ENCODE data around the gene OCSTAMP. TPM values are rescaled to one million over a fixed set of nuclear protein-coding genes. Genes with fewer than 3 reads are reported as not detected.

Gene OCSTAMP
- total RNA-seq, 1 experiment from 2014 or later: not detected

GRCh38 chr20:46559001-46559400 is 8.5 kb upstream of the OCSTAMP start:
- no peaks in the 10 kb centered on the region for H3K36me3 Mint-ChIP-seq (ENCODE audit: insufficient read depth, unreplicated experiment)
- Histone ChIP-seq H3K4me3 (ENCODE audit: low read depth, low read length) (no peak overlapping the region), H3K4me1 (no peaks in the 10 kb centered on the region), H3K27me3 (replicated peaks; ENCODE audit: control insufficient read depth, insufficient read depth, low read length) (no peaks in the 10 kb centered on the region), H3K9me3 (no peaks in the 10 kb centered on the region), H3K36me3 (ENCODE audit: control insufficient read depth, insufficient read depth, low read length) (no peaks in the 10 kb centered on the region)
- no TSS peak for BruUV-seq (replicated peaks)
- no peak overlapping the region for H3K4me3 Mint-ChIP-seq (ENCODE audit: unreplicated experiment)
- DNase-seq: no peak
- CTCF ChIA-PET: interaction anchor here (0.6 to 0.9 kb wide), 2 partner anchors 9 to 121 kb away, joined by 3 to 6 read pairs; partner anchors contain the start of gene OCSTAMP
- peaks cover 5% of the 10 kb centered on the region for H3K27me3 Mint-ChIP-seq (ENCODE audit: insufficient read depth, unreplicated experiment)
- H3K9me3 Mint-ChIP-seq (ENCODE audit: unreplicated experiment): no peaks in the 10 kb centered on the region
- POLR2A ChIA-PET: no interaction called here
- no peaks in the 10 kb centered on the region for H3K4me1 Mint-ChIP-seq (ENCODE audit: low read depth, unreplicated experiment)
- H3K27ac Mint-ChIP-seq (ENCODE audit: unreplicated experiment): no peak overlapping the region
- intact Hi-C loops (cut with micrococcal nuclease; ENCODE audit: unreplicated experiment): loop anchor here (1.0 kb wide), 1 partner anchor 122 kb away; no protein-coding TSS in a partner anchor
- no peak for TF ChIP-seq CTCF (IDR thresholded peaks at IDR 0.05; ENCODE audit: insufficient read depth in 1 of 2, low read depth in 1 of 2, low read length in 1 of 2, severe bottlenecking in 1 of 2, unreplicated experiment in 1 of 2)

- no peak overlapping the region for H3K27ac Mint-ChIP-seq (ENCODE audit: unreplicated experiment)
- H3K36me3 ChIP-seq (ENCODE audit: control insufficient read depth, insufficient read depth, low read length): no peaks in the 10 kb centered on the region
These were observed 8.1 kb upstream of the OCSTAMP start for GRCh38 chr20:46558511-46558959.

GRCh38 chr20:46557231-46557956 is 6.9 kb upstream of the OCSTAMP start:
- H3K27me3 ChIP-seq (replicated peaks; ENCODE audit: control insufficient read depth, insufficient read depth, low read length): no peaks in the 10 kb centered on the region
- DNase-seq: no peak
- no TSS peak for BruUV-seq (replicated peaks)
- POLR2A ChIA-PET: no interaction called here
- Mint-ChIP-seq H3K27ac (ENCODE audit: unreplicated experiment) (no peak overlapping the region), H3K36me3 (ENCODE audit: insufficient read depth, unreplicated experiment) (no peaks in the 10 kb centered on the region), H3K9me3 (ENCODE audit: unreplicated experiment) (no peaks in the 10 kb centered on the region), H3K4me3 (ENCODE audit: unreplicated experiment) (no peak overlapping the region), H3K4me1 (ENCODE audit: low read depth, unreplicated experiment) (no peaks in the 10 kb centered on the region), H3K27me3 (ENCODE audit: insufficient read depth, unreplicated experiment) (peaks cover 5% of the 10 kb centered on the region)
- no peaks in the 10 kb centered on the region for H3K9me3 ChIP-seq
- H3K36me3 ChIP-seq (ENCODE audit: control insufficient read depth, insufficient read depth, low read length): no peaks in the 10 kb centered on the region
- no peak for TF ChIP-seq CTCF (IDR thresholded peaks at IDR 0.05; ENCODE audit: insufficient read depth in 1 of 2, low read depth in 1 of 2, low read length in 1 of 2, severe bottlenecking in 1 of 2, unreplicated experiment in 1 of 2)
- H3K4me1 ChIP-seq: no peaks in the 10 kb centered on the region
- intact Hi-C loops (cut with micrococcal nuclease; ENCODE audit: unreplicated experiment): no loop called here
- CTCF ChIA-PET: no interaction called here
- no peak overlapping the region for H3K4me3 ChIP-seq (ENCODE audit: low read depth, low read length)

More at GRCh38 chr20:46558511-46558959, 8.1 kb upstream of the OCSTAMP start:
- H3K27me3 ChIP-seq (replicated peaks; ENCODE audit: control insufficient read depth, insufficient read depth, low read length): no peaks in the 10 kb centered on the region
- no peak overlapping the region for H3K4me3 Mint-ChIP-seq (ENCODE audit: unreplicated experiment)
- no peaks in the 10 kb centered on the region for H3K36me3 Mint-ChIP-seq (ENCODE audit: insufficient read depth, unreplicated experiment)
- ChIA-PET POLR2A (no interaction called here), CTCF (no interaction called here)
- DNase-seq: no peak
- no TSS peak for BruUV-seq (replicated peaks)
- no peaks in the 10 kb centered on the region for H3K4me1 ChIP-seq
- TF ChIP-seq CTCF (IDR thresholded peaks at IDR 0.05; ENCODE audit: insufficient read depth in 1 of 2, low read depth in 1 of 2, low read length in 1 of 2, severe bottlenecking in 1 of 2, unreplicated experiment in 1 of 2): no peak
- H3K27me3 Mint-ChIP-seq (ENCODE audit: insufficient read depth, unreplicated experiment): peaks cover 5% of the 10 kb centered on the region
- intact Hi-C loops (cut with micrococcal nuclease; ENCODE audit: unreplicated experiment): no loop called here
- no peak overlapping the region for H3K4me3 ChIP-seq (ENCODE audit: low read depth, low read length)
- H3K9me3 Mint-ChIP-seq (ENCODE audit: unreplicated experiment): no peaks in the 10 kb centered on the region
- H3K9me3 ChIP-seq: no peaks in the 10 kb centered on the region
- H3K4me1 Mint-ChIP-seq (ENCODE audit: low read depth, unreplicated experiment): no peaks in the 10 kb centered on the region

Measured in Caco-2 (cell line).